HuH-7.5 (cell line): ENCODE data around the gene FAM149B1.
"Not testable (repeated sequence)": the region's sequence is repeated elsewhere in the genome, so short reads cannot be mapped to it uniquely, and the experiment has no call there.

Experiments
- DNase-seq: peaks from one replicate; pipeline ENCODE4 v3.0.0; 2011; ENCODE audit warnings: low spot score

FAM149B1 gene

GRCh38 chr10:73233883-73234282, 66.0 kb downstream of the FAM149B1 start:
- DNase-seq: no peak

GRCh38 chr10:73234695-73235094, 66.8 kb downstream of the FAM149B1 start:
- no peak for DNase-seq

- no peak for DNase-seq
Measured at GRCh38 chr10:73238990-73239566, 71.2 kb downstream of the FAM149B1 start.

GRCh38 chr10:73239908-73240307, 72.0 kb downstream of the FAM149B1 start:
- DNase-seq: no peak

GRCh38 chr10:73244866-73245477, 77.1 kb downstream of the FAM149B1 start:
- DNase-seq: no peak

- no peak for DNase-seq
Measured at GRCh38 chr10:73246322-73246645, 78.4 kb downstream of the FAM149B1 start.

GRCh38 chr10:73246646-73247508, 79.0 kb downstream of the FAM149B1 start, which contains the start of gene DNAJC9:
Gene DNAJC9 (minus strand): TSS chr10:73247255. CDS start chr10:73247189, 66 bp downstream.
- peak; percentile 64 for DNase-seq

- DNase-seq: no peak
Measured at GRCh38 chr10:73247509-73248258, 79.8 kb downstream of the FAM149B1 start.

- no peak for DNase-seq
Measured at GRCh38 chr10:73248259-73248724, 80.4 kb downstream of the FAM149B1 start.

GRCh38 chr10:73251683-73252444, 83.9 kb downstream of the FAM149B1 start:
- DNase-seq: no peak

- peak; percentile 77 for DNase-seq
Measured at GRCh38 chr10:73252445-73253224, 84.7 kb downstream of the FAM149B1 start, which contains the start of gene MRPS16. Gene MRPS16 (minus strand): TSS chr10:73252644. CDS start chr10:73252482, 162 bp downstream.

- no peak for DNase-seq
Measured at GRCh38 chr10:73253225-73253555, 85.3 kb downstream of the FAM149B1 start.

- not testable (repeated sequence) for DNase-seq
Measured at GRCh38 chr10:73258612-73259011, 90.7 kb downstream of the FAM149B1 start.

GRCh38 chr10:73261362-73261995, 93.6 kb downstream of the FAM149B1 start:
- DNase-seq: no peak

GRCh38 chr10:73262105-73262730, 94.3 kb downstream of the FAM149B1 start:
- no peak for DNase-seq

- no peak for DNase-seq
Measured at GRCh38 chr10:73262880-73263555, 95.1 kb downstream of the FAM149B1 start.

- DNase-seq: no peak
Measured at GRCh38 chr10:73263693-73264347, 95.9 kb downstream of the FAM149B1 start.

GRCh38 chr10:73264423-73264822, 96.5 kb downstream of the FAM149B1 start:
- no peak for DNase-seq

- no peak for DNase-seq
Measured at GRCh38 chr10:73281097-73281496, 113.2 kb downstream of the FAM149B1 start.
